HepG2 (cell line): Measurements from ENCODE around the gene FGF21. TPM values are rescaled to one million over a fixed set of nuclear protein-coding genes. Genes with fewer than 3 reads are reported as not detected.

Experiments
- AGO2 ChIP-seq: fragments of 200-400 bp; formaldehyde crosslinking; optimal IDR thresholded peaks from 2 replicates; pipeline ENCODE3; 2017; ENCODE audit warnings: mild to moderate bottlenecking, low read depth, low read length, moderate library complexity
- BRCA1 ChIP-seq: sonication (generic); formaldehyde crosslinking; IDR thresholded peaks from 2 replicates; pipeline ENCODE4 v1.4.0; 2020; ENCODE audit warnings: missing genetic modification reagents
- BRD4 ChIP-seq: sonication (generic); formaldehyde crosslinking; IDR thresholded peaks from 2 replicates; pipeline ENCODE4 v1.4.0; 2020; ENCODE audit warnings: missing genetic modification reagents
- FOSL2 ChIP-seq: sonication (generic); formaldehyde crosslinking; IDR thresholded peaks from 2 replicates; pipeline ENCODE4 v1.4.0; 2020; ENCODE audit warnings: missing genetic modification reagents
- FOXK2 ChIP-seq: fragments of 450-650 bp; IDR thresholded peaks from 2 replicates; pipeline ENCODE4 v1.6.1; 2016
- FOXO1 ChIP-seq: sonication (generic); formaldehyde crosslinking; IDR thresholded peaks from 2 replicates; pipeline ENCODE4 v1.4.0; 2020; ENCODE audit warnings: missing genetic modification reagents
- GABPB1 ChIP-seq: IDR thresholded peaks from 2 replicates; pipeline ENCODE4 v1.6.1; 2016; ENCODE audit warnings: mild to moderate bottlenecking, missing genetic modification reagents, moderate library complexity, missing compliant biosample characterization
- HOXA9 ChIP-seq: sonication (generic); formaldehyde crosslinking; IDR thresholded peaks from 2 replicates; pipeline ENCODE4 v1.8.1; 2022; ENCODE audit warnings: missing genetic modification reagents, mild to moderate bottlenecking, moderate library complexity, borderline replicate concordance
- LCORL ChIP-seq, 2 experiments: fragments of 450-650 bp in 1 of 2; sonication (generic) in 1 of 2; formaldehyde crosslinking in 1 of 2; IDR thresholded peaks; 2 replicates each; pipeline versions ENCODE4 v1.5.0 to v1.6.1; 2017 to 2020; ENCODE audit warnings: antibody characterized with exemption in 1 of 2, missing genetic modification reagents in 1 of 2
- MXD3 ChIP-seq: IDR thresholded peaks from 2 replicates; pipeline ENCODE4 v1.6.1; 2016; ENCODE audit warnings: mild to moderate bottlenecking, missing biosample characterization, missing genetic modification reagents
- RFXAP ChIP-seq: sonication (generic); formaldehyde crosslinking; IDR thresholded peaks from 2 replicates; pipeline ENCODE4 v1.4.0; 2020; ENCODE audit warnings: missing genetic modification reagents, borderline replicate concordance
- SIN3B ChIP-seq: fragments of 150-350 bp; IDR thresholded peaks from 2 replicates; pipeline ENCODE4 v1.6.1; 2014; ENCODE audit warnings: low read length
- SP5 ChIP-seq: IDR thresholded peaks from 2 replicates; pipeline ENCODE4 v1.6.1; 2016; ENCODE audit warnings: low read depth, borderline replicate concordance
- SRF ChIP-seq: IDR thresholded peaks from 2 replicates; pipeline ENCODE4 v1.6.1; 2011; ENCODE audit warnings: mild to moderate bottlenecking, low read depth, low read length, moderate library complexity
- SYNCRIP ChIP-seq: fragments of 200-400 bp; formaldehyde crosslinking; IDR thresholded peaks from 2 replicates; pipeline ENCODE4 v1.6.1; 2018; ENCODE audit warnings: mild to moderate bottlenecking, low read depth, low read length; ENCODE audit not compliant: insufficient read depth
- TBX2 ChIP-seq: sonication (generic); formaldehyde crosslinking; IDR thresholded peaks from 2 replicates; pipeline ENCODE4 v1.5.0; 2020; ENCODE audit warnings: missing genetic modification reagents, mild to moderate bottlenecking, borderline replicate concordance
- TFDP1 ChIP-seq: IDR thresholded peaks from 2 replicates; pipeline ENCODE4 v1.6.1; 2016; ENCODE audit warnings: missing compliant biosample characterization, missing genetic modification reagents, borderline replicate concordance
- THAP7 ChIP-seq: sonication (generic); formaldehyde crosslinking; IDR thresholded peaks from 2 replicates; pipeline ENCODE4 v1.8.1; 2023; ENCODE audit warnings: mild to moderate bottlenecking, missing genetic modification reagents
- YY1 ChIP-seq: IDR thresholded peaks from 2 replicates; pipeline ENCODE4 v1.6.1; 2011; ENCODE audit warnings: low read length, low read depth, moderate library complexity, mild to moderate bottlenecking; ENCODE audit not compliant: insufficient read depth, insufficient replicate concordance
- ZBTB34 ChIP-seq: sonication (generic); formaldehyde crosslinking; IDR thresholded peaks from 2 replicates; pipeline ENCODE4 v1.8.0; 2022; ENCODE audit warnings: mild to moderate bottlenecking, missing genetic modification reagents
- ZNF234 ChIP-seq: sonication (generic); formaldehyde crosslinking; conservative IDR thresholded peaks from 2 replicates; pipeline ENCODE4 v1.5.1; 2020; ENCODE audit warnings: mild to moderate bottlenecking, missing genetic modification reagents
- ZNF326 ChIP-seq: sonication (generic); formaldehyde crosslinking; IDR thresholded peaks from 2 replicates; pipeline ENCODE4 v1.4.0; 2020; ENCODE audit warnings: missing genetic modification reagents, borderline replicate concordance
- ZNF33B ChIP-seq: sonication (generic); formaldehyde crosslinking; IDR thresholded peaks from 2 replicates; pipeline ENCODE4 v1.5.1; 2020; ENCODE audit warnings: mild to moderate bottlenecking, missing genetic modification reagents
- ZNF354B ChIP-seq: sonication (generic); formaldehyde crosslinking; IDR thresholded peaks from 2 replicates; pipeline ENCODE4 v1.8.0; 2022; ENCODE audit warnings: mild to moderate bottlenecking, missing genetic modification reagents
- ZNF567 ChIP-seq: sonication (generic); formaldehyde crosslinking; IDR thresholded peaks from 2 replicates; pipeline ENCODE4 v1.8.1; 2023; ENCODE audit warnings: mild to moderate bottlenecking, missing genetic modification reagents, borderline replicate concordance
- ZNF619 ChIP-seq: sonication (generic); formaldehyde crosslinking; IDR thresholded peaks from 2 replicates; pipeline ENCODE4 v1.4.0; 2020; ENCODE audit warnings: mild to moderate bottlenecking, missing genetic modification reagents
- ZNF773 ChIP-seq: sonication (generic); formaldehyde crosslinking; IDR thresholded peaks from 2 replicates; pipeline ENCODE4 v1.4.0; 2020; ENCODE audit warnings: missing genetic modification reagents, borderline replicate concordance
- ZNF891 ChIP-seq: sonication (generic); formaldehyde crosslinking; IDR thresholded peaks from 2 replicates; pipeline ENCODE4 v1.5.0; 2020; ENCODE audit warnings: mild to moderate bottlenecking, missing genetic modification reagents
- polyA plus RNA-seq, 8 experiments: library from polyadenylated mRNA; depleted of rRNA in 3 of 8; stranded (reverse) in 7 of 8; unstranded in 1 of 8; fragments of >200 nt; fragmentation: Illumina TruSeq in 4 of 8; extraction: Trizol in 4 of 8; gene quantifications; 2 replicates each; pipeline versions ENCODE4 v1.2.1 to v1.2.3, GENCODE V29; 2011 to 2016; ENCODE audit warnings: low read depth in 4 of 8, missing spikeins in 1 of 8, mixed read lengths in 1 of 8; ENCODE audit not compliant: insufficient read depth in 1 of 8
- total RNA-seq, 5 experiments: library from RNA; depleted of rRNA; stranded (reverse); fragments of >200 nt; fragmentation: Illumina TruSeq; extraction: Trizol; gene quantifications; 2 replicates each; pipeline ENCODE4 v1.2.3, GENCODE V29; 2016; ENCODE audit warnings: low read depth in 1 of 5
- TF ChIP-seq, protein P1 (sequence below): IDR thresholded peaks from 2 replicates; pipeline ENCODE4 v1.6.1; 2016; ENCODE audit warnings: missing genetic modification reagents, missing compliant biosample characterization

FGF21 gene
- total and polyA plus RNA-seq, 2 of the 13 experiments (the other 11 are each of a cell fraction or from before 2014, with no cell fraction given), result 0.17 TPM; not detected in 1

GRCh38 chr19:48795055-48795684 is 39.8 kb downstream of the FGF21 start (continued):
- no peak for TF ChIP-seq ZBTB34
- no peak for TF ChIP-seq THAP7 (CRISPR knock-in tag)
- TF ChIP-seq ZNF891 (CRISPR knock-in tag), result peak; percentile 59; the same call in 1 of the 2 replicates
- TF ChIP-seq TFDP1 (CRISPR knock-in tag), result no peak
- TF ChIP-seq AGO2, result no peak
- TF ChIP-seq ZNF234, result no peak
- TF ChIP-seq FOSL2, result peak; percentile 77
- no peak for TF ChIP-seq LCORL (IDR thresholded peaks at IDR 0.05)
- no peak for TF ChIP-seq LCORL (CRISPR knock-in tag; IDR thresholded peaks at IDR 0.05)
- TF ChIP-seq ZNF354B (CRISPR knock-in tag), result no peak
- TF ChIP-seq ZNF567 (CRISPR knock-in tag), result no peak
- no peak for TF ChIP-seq BRCA1 (CRISPR knock-in tag)
- TF ChIP-seq GABPB1 (CRISPR knock-in tag), result peak; percentile 90
- no peak for TF ChIP-seq HOXA9 (CRISPR knock-in tag)
- TF ChIP-seq MXD3 (CRISPR knock-in tag), result no peak
- no peak for TF ChIP-seq BRD4 (CRISPR knock-in tag)
- TF ChIP-seq ZNF326 (CRISPR knock-in tag), result no peak
- TF ChIP-seq ZNF619, result 0 out of 2 replicates have a peak, but pooled peaks have one; percentile 68
- no peak for TF ChIP-seq FOXK2
- TF ChIP-seq, protein P1, sequence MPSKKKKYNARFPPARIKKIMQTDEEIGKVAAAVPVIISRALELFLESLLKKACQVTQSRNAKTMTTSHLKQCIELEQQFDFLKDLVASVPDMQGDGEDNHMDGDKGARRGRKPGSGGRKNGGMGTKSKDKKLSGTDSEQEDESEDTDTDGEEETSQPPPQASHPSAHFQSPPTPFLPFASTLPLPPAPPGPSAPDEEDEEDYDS, result no peak
- TF ChIP-seq SP5, result peak; percentile 18; the same call in 1 of the 2 replicates
- TF ChIP-seq TBX2 (CRISPR knock-in tag), result peak; percentile 55
- TF ChIP-seq SIN3B, result no peak
- TF ChIP-seq ZNF773 (CRISPR knock-in tag), result no peak
- TF ChIP-seq YY1, result no peak
- TF ChIP-seq FOXO1 (CRISPR knock-in tag), result peak; percentile 57; the same call in 1 of the 2 replicates
- no peak for TF ChIP-seq SYNCRIP
- TF ChIP-seq ZNF33B (CRISPR knock-in tag), result 0 out of 2 replicates have a peak, but pooled peaks have one; percentile 21
- TF ChIP-seq SRF, result no peak
- TF ChIP-seq RFXAP, result no peak
